Measurements from ENCODE around the gene TBC1D2B.

DNA sequence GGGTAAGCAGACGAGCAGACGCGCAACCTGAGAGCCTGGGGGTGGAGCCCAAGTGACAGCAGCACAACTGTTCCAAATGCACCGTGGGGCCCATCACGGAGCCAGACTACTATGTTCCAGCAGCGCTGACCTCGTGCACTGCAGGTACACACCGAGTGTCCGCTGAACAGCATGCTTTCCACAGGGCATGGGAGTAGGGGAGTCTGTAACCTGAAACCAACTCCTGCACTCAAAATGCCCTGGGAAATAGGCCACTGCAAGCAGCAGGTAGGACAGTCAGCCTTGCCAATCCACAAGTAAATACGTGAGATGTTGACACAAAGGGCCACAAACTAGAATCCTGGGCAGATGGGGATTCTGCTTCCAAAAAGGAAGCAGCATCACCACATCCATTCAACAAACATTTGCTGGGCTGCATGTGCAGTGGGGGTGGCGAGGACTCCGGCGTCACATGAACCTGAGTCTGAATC lies 73.9 kb downstream of the TBC1D2B start:
- TF ChIP-seq CTCF (IDR thresholded peaks at IDR 0.05 in 4 of 5, conservative IDR thresholded peaks at IDR 0.05 in 1 of 5): no peak
- peak in 1 of 2 donors; percentile 15 for TF ChIP-seq POLR2A (IDR thresholded peaks at IDR 0.05)

Measured in gastrocnemius medialis (tissue), 4 donors.